PC-3 (cell line): ENCODE results near the gene UNC5C. TPM values are rescaled to one million over a fixed set of nuclear protein-coding genes. Genes with fewer than 3 reads are reported as not detected.

Source experiments
- ATAC-seq: fragments of 200-7000 bp; cut with Tn5 transposase; 2 replicates; pipeline ENCODE4 v1.9.1; 2020; ENCODE audit warnings: mild to moderate bottlenecking, moderate library complexity
- BruUV-seq: library from RNA; stranded (reverse); fragments of 400-500 nt; replicated peaks from 2 replicates; lab custom pipeline; 2021; lab: Mats Ljungman, UMichigan
- CTCF ChIA-PET: fragments of 300-600 bp; sonication (Branson Sonifier 250); formaldehyde crosslinking; loops from one replicate; lab custom pipeline; 2022; ENCODE audit warnings: antibody characterized with exemption; lab: Charles Lee
- POLR2A ChIA-PET: fragments of 300-600 bp; sonication (Branson Sonifier 250); formaldehyde crosslinking; loops from one replicate; lab custom pipeline; 2022; ENCODE audit warnings: antibody characterized with exemption; ENCODE audit not compliant: unreplicated experiment; lab: Charles Lee
- DNase-seq: peaks from one replicate; pipeline ENCODE4 v3.0.0-alpha.2; 2015
- H2AFZ ChIP-seq: fragments of 300-600 bp; sonication (generic); 2 replicates; pipeline ENCODE4 v1.6.0; 2016; ENCODE audit warnings: antibody characterized with exemption, low read length
- H3F3A ChIP-seq: fragments of 300-600 bp; sonication (generic); one replicate; pipeline ENCODE4 v1.6.0; 2017; ENCODE audit warnings: antibody characterized with exemption, low read length, control low read depth, mild to moderate bottlenecking; ENCODE audit not compliant: unreplicated experiment
- H3K27ac ChIP-seq: fragments of 300-600 bp; sonication (generic); 2 replicates; pipeline ENCODE4 v1.5.1; 2016; ENCODE audit warnings: mild to moderate bottlenecking, low read length
- H3K27me3 ChIP-seq: fragments of 300-600 bp; sonication (generic); 2 replicates; pipeline ENCODE4 v1.6.1; 2016; ENCODE audit warnings: low read length, mixed read lengths
- H3K36me3 ChIP-seq: fragments of 300-600 bp; sonication (generic); 2 replicates; pipeline ENCODE4 v1.6.1; 2016; ENCODE audit warnings: low read depth, mixed run types, low read length, mixed read lengths
- H3K4me1 ChIP-seq: fragments of 300-600 bp; sonication (generic); 2 replicates; pipeline ENCODE4 v1.5.1; 2016; ENCODE audit warnings: low read length; ENCODE audit not compliant: insufficient read depth
- H3K4me2 ChIP-seq: fragments of 300-600 bp; sonication (generic); 2 replicates; pipeline ENCODE4 v1.6.0; 2016; ENCODE audit warnings: low read length
- H3K4me3 ChIP-seq: fragments of 300-600 bp; sonication (generic); 2 replicates; pipeline ENCODE4 v1.5.1; 2016; ENCODE audit warnings: mild to moderate bottlenecking, low read length, mixed read lengths
- H3K79me2 ChIP-seq: fragments of 300-600 bp; sonication (generic); 2 replicates; pipeline ENCODE4 v1.6.1; 2017; ENCODE audit warnings: low read length, mixed read lengths
- H3K9ac ChIP-seq: fragments of 300-600 bp; sonication (generic); 2 replicates; pipeline ENCODE4 v1.6.0; 2016; ENCODE audit warnings: mild to moderate bottlenecking, low read length
- H3K9me2 ChIP-seq: fragments of 300-600 bp; sonication (generic); replicated peaks from 2 replicates; pipeline ENCODE4 v1.6.1; 2016; ENCODE audit warnings: mixed run types, low read length, mixed read lengths
- H3K9me3 ChIP-seq: fragments of 300-600 bp; sonication (generic); 2 replicates; pipeline ENCODE4 v1.6.1; 2016; ENCODE audit warnings: low read length, mixed read lengths
- H4K20me1 ChIP-seq: fragments of 300-600 bp; sonication (generic); 2 replicates; pipeline ENCODE4 v1.6.1; 2016; ENCODE audit warnings: low read length, mixed read lengths
- CTCF ChIP-seq: fragments of 300-600 bp; sonication (generic); conservative IDR thresholded peaks from 2 replicates; pipeline ENCODE4 v1.5.1; 2017; ENCODE audit warnings: antibody characterized with exemption, low read depth, mild to moderate bottlenecking, low read length
- EZH2 ChIP-seq: fragments of 300-600 bp; sonication (generic); IDR thresholded peaks from one replicate; pipeline ENCODE4 v1.6.1; 2017; ENCODE audit warnings: antibody characterized with exemption, mild to moderate bottlenecking, low read length; ENCODE audit not compliant: unreplicated experiment
- EZH2phosphoT487 ChIP-seq: fragments of 300-600 bp; sonication (generic); IDR thresholded peaks from 2 replicates; pipeline ENCODE4 v1.6.1; 2018; ENCODE audit warnings: mild to moderate bottlenecking, antibody characterized with exemption, low read length, borderline replicate concordance
- intact Hi-C: fragments of 100-400 bp; cut with micrococcal nuclease; formaldehyde crosslinking; loops from 2 replicates; pipeline ENCODE4 v1.9.0; 2023
- total RNA-seq: library from RNA; depleted of rRNA; stranded (reverse); fragments of >200 nt; gene quantifications from 2 replicates; pipeline ENCODE4 v1.2.3, GENCODE V29; 2014

UNC5C gene
- total RNA-seq, 1 experiment from 2014 or later = not detected

GRCh38 chr4:95318044-95318443 lies 230.7 kb downstream of the UNC5C start:
- no peak overlapping the region for H3K4me2 ChIP-seq
- H4K20me1 ChIP-seq = no peaks in the 10 kb centered on the region
- intact Hi-C loops = no loop called here
- no peaks in the 10 kb centered on the region for H3K36me3 ChIP-seq
- no peak overlapping the region for H3K4me3 ChIP-seq
- no peak overlapping the region for H2AFZ ChIP-seq
- ATAC-seq (no peak), DNase-seq (no peak)
- H3K79me2 ChIP-seq = no peaks in the 10 kb centered on the region
- no peak for TF ChIP-seq EZH2
- no peak for TF ChIP-seq CTCF
- TF ChIP-seq EZH2phosphoT487 = no peak
- no peak overlapping the region for H3K27ac ChIP-seq
- no peaks in the 10 kb centered on the region for H3K9me2 ChIP-seq
- ChIA-PET POLR2A (no interaction called here), CTCF (no interaction called here)
- BruUV-seq = no TSS peak
- no peak overlapping the region for H3K9ac ChIP-seq
- no peaks in the 10 kb centered on the region for H3K9me3 ChIP-seq
- no peaks in the 10 kb centered on the region; the same call in 1 of the 2 replicates for H3K4me1 ChIP-seq
- no peaks in the 10 kb centered on the region for H3K27me3 ChIP-seq
- no peaks in the 10 kb centered on the region for H3F3A ChIP-seq

GRCh38 chr4:95317085-95317793 lies 231.5 kb downstream of the UNC5C start:
- H3K27ac ChIP-seq = no peak overlapping the region
- TF ChIP-seq EZH2phosphoT487 = no peak
- TF ChIP-seq EZH2 = no peak
- no peak for TF ChIP-seq CTCF
- no peaks in the 10 kb centered on the region for H3K79me2 ChIP-seq
- ChIA-PET POLR2A (no interaction called here), CTCF (no interaction called here)
- ATAC-seq = no peak
- no peaks in the 10 kb centered on the region for H3K9me3 ChIP-seq
- BruUV-seq = no TSS peak
- no peaks in the 10 kb centered on the region for H3K36me3 ChIP-seq
- H3K27me3 ChIP-seq = no peaks in the 10 kb centered on the region
- no peak overlapping the region for H3K9ac ChIP-seq
- DNase-seq = no peak
- H2AFZ ChIP-seq = no peak overlapping the region
- H3K9me2 ChIP-seq = no peaks in the 10 kb centered on the region
- intact Hi-C loops = no loop called here
- no peaks in the 10 kb centered on the region for H3F3A ChIP-seq
- H3K4me1 ChIP-seq = no peaks in the 10 kb centered on the region; the same call in 1 of the 2 replicates
- no peak overlapping the region for H3K4me3 ChIP-seq
- no peaks in the 10 kb centered on the region for H4K20me1 ChIP-seq
- no peak overlapping the region for H3K4me2 ChIP-seq

- Histone ChIP-seq H2AFZ (no peak overlapping the region), H3K9me2 (no peaks in the 10 kb centered on the region), H3K9me3 (no peaks in the 10 kb centered on the region), H3K27ac (no peak overlapping the region), H3K4me3 (no peak overlapping the region), H3K9ac (no peak overlapping the region), H3F3A (no peaks in the 10 kb centered on the region), H3K27me3 (no peaks in the 10 kb centered on the region), H4K20me1 (no peaks in the 10 kb centered on the region), H3K4me1 (no peaks in the 10 kb centered on the region; the same call in 1 of the 2 replicates), H3K4me2 (no peak overlapping the region), H3K79me2 (no peaks in the 10 kb centered on the region), H3K36me3 (no peaks in the 10 kb centered on the region)
- TF ChIP-seq EZH2 = no peak
- TF ChIP-seq CTCF = no peak
- no peak for TF ChIP-seq EZH2phosphoT487
- ChIA-PET POLR2A (no interaction called here), CTCF (no interaction called here)
- no peak for ATAC-seq
- intact Hi-C loops = no loop called here
- no TSS peak for BruUV-seq
- DNase-seq = no peak
Measured at GRCh38 chr4:95314573-95314972, 234.2 kb downstream of the UNC5C start.
